ENCODE measurements around the gene IRX3. TPM values are rescaled to one million over a fixed set of nuclear protein-coding genes. Genes with fewer than 3 reads are reported as not detected.
A peak's percentile ranks its signal among the peaks of the same experiment; 100 is the strongest.

Gene IRX3
- total and polyA plus RNA-seq, 2 of the 8 experiments (the other 6 are each of a cell fraction or from before 2014, with no cell fraction given) = 0.50 to 1.6 TPM

- TF ChIP-seq CTBP2 (IDR thresholded peaks at IDR 0.05; ENCODE audit: borderline replicate concordance, insufficient read depth, insufficient read length, low read length) (peak; percentile 54), YY1 (IDR thresholded peaks at IDR 0.05; ENCODE audit: low read depth, low read length) (0 out of 2 replicates have a peak, but pooled peaks have one; percentile 19), POU5F1 (IDR thresholded peaks at IDR 0.05; ENCODE audit: low read depth, low read length) (peak; percentile 72; the same call in 1 of the 2 replicates), CBX5 (IDR thresholded peaks at IDR 0.05; ENCODE audit: low read depth, low read length) (no peak), CHD7 (IDR thresholded peaks at IDR 0.05; ENCODE audit: insufficient replicate concordance, low read length) (peak; percentile 84), SIN3A (conservative IDR thresholded peaks at IDR 0.05 in 1 of 2, IDR thresholded peaks at IDR 0.05 in 1 of 2; ENCODE audit: low read depth in 1 of 2, low read length in 2 of 2) (0 out of 4 replicates have a peak, but pooled peaks have one; percentile 42 to 53), SP2 (IDR thresholded peaks at IDR 0.05; ENCODE audit: low read length) (no peak), TEAD4 (IDR thresholded peaks at IDR 0.05; ENCODE audit: low read depth, low read length) (peak; percentile 92)
- TF ChIP-seq, protein P1, sequence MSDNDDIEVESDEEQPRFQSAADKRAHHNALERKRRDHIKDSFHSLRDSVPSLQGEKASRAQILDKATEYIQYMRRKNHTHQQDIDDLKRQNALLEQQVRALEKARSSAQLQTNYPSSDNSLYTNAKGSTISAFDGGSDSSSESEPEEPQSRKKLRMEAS (IDR thresholded peaks at IDR 0.05) = 0 out of 2 replicates have a peak, but pooled peaks have one; percentile 15
Observed at GRCh38 chr16:54331241-54332002, 44.8 kb upstream of the IRX3 start (continued).

Measured in H1 (cell line).